OCI-LY3 (cell line): ENCODE data around the gene LRRC4B.

Experiments used
- H2AFZ ChIP-seq: fragments of 200-600, 300-600 bp; shearing (Covaris generic); 2 replicates; pipeline ENCODE4 v1.6.0; 2014; ENCODE audit warnings: antibody characterized with exemption, low read depth, low read length
- H3K27ac ChIP-seq: fragments of 200-600, 300-600 bp; sonication (generic); 2 replicates; pipeline ENCODE4 v1.5.1; 2014; ENCODE audit warnings: mild to moderate bottlenecking, low read length, moderate library complexity, mixed read lengths
- H3K27me3 ChIP-seq: fragments of 200-600, 300-600 bp; sonication (generic); 2 replicates; pipeline ENCODE4 v1.6.1; 2014; ENCODE audit warnings: low read depth, low read length, mixed read lengths
- H3K36me3 ChIP-seq: fragments of 200-600, 300-600 bp; sonication (generic); replicated peaks from 2 replicates; pipeline ENCODE3; 2014; ENCODE audit warnings: low read depth, low read length, mixed read lengths
- H3K4me1 ChIP-seq: fragments of 300-600, 200-600 bp; sonication (generic); 2 replicates; pipeline ENCODE4 v1.6.1; 2014; ENCODE audit warnings: low read length, mixed read lengths
- H3K4me2 ChIP-seq: fragments of 200-600, 300-600 bp; sonication (generic); 2 replicates; pipeline ENCODE4 v1.6.1; 2014; ENCODE audit warnings: low read length, mixed read lengths
- H3K4me3 ChIP-seq: fragments of 300-600, 200-600 bp; sonication (generic); 2 replicates; pipeline ENCODE4 v1.5.1; 2014; ENCODE audit warnings: antibody characterized with exemption, mild to moderate bottlenecking, low read length, moderate library complexity
- H3K79me2 ChIP-seq: fragments of 300-600, 200-600 bp; shearing (Covaris generic); 2 replicates; pipeline ENCODE4 v1.6.1; 2014; ENCODE audit warnings: mild to moderate bottlenecking, low read length, mixed read lengths
- H3K9ac ChIP-seq: fragments of 300-600, 200-600 bp; shearing (Covaris generic); 2 replicates; pipeline ENCODE4 v1.6.0; 2014; ENCODE audit warnings: mild to moderate bottlenecking, low read length, moderate library complexity
- H3K9me3 ChIP-seq: fragments of 200-600, 300-600 bp; shearing (Covaris generic); 2 replicates; pipeline ENCODE4 v1.6.1; 2014; ENCODE audit warnings: low read length, mixed read lengths; ENCODE audit not compliant: insufficient read depth
- H4K20me1 ChIP-seq: fragments of 200-600, 300-600 bp; sonication (generic); 2 replicates; pipeline ENCODE4 v1.6.1; 2016; ENCODE audit warnings: low read length, mixed read lengths; ENCODE audit not compliant: insufficient read depth
- CTCF ChIP-seq: fragments of 200-600, 300-600 bp; sonication (generic); IDR thresholded peaks from 2 replicates; pipeline ENCODE4 v1.5.1; 2014; ENCODE audit warnings: antibody characterized with exemption, low read length, low read depth
- EZH2phosphoT487 ChIP-seq: fragments of 200-600 bp; shearing (Covaris generic); IDR thresholded peaks from 2 replicates; pipeline ENCODE4 v1.6.1; 2018; ENCODE audit warnings: antibody characterized with exemption, mixed run types, low read depth

LRRC4B gene

GRCh38 chr19:50554212-50554611, 14.0 kb downstream of the LRRC4B start:
- Histone ChIP-seq H3K79me2 (no peaks in the 10 kb centered on the region), H3K4me2 (no peak overlapping the region), H3K36me3 (no peaks in the 10 kb centered on the region), H4K20me1 (no peaks in the 10 kb centered on the region), H3K27ac (no peak overlapping the region), H3K9me3 (no peaks in the 10 kb centered on the region), H3K27me3 (peaks cover 18% of the 10 kb centered on the region), H3K4me1 (peaks cover 9% of the 10 kb centered on the region), H2AFZ (no peak overlapping the region), H3K9ac (no peak overlapping the region), H3K4me3 (no peak overlapping the region)
- TF ChIP-seq CTCF (no peak), EZH2phosphoT487 (no peak)

- Histone ChIP-seq H2AFZ (no peak overlapping the region), H3K27ac (no peak overlapping the region), H3K9ac (no peak overlapping the region), H3K36me3 (no peaks in the 10 kb centered on the region), H3K4me3 (no peak overlapping the region), H3K79me2 (no peaks in the 10 kb centered on the region), H3K9me3 (no peaks in the 10 kb centered on the region), H4K20me1 (no peaks in the 10 kb centered on the region), H3K4me2 (no peak overlapping the region), H3K4me1 (peaks cover 9% of the 10 kb centered on the region), H3K27me3 (peaks cover 18% of the 10 kb centered on the region)
- no peak for TF ChIP-seq CTCF
- no peak for TF ChIP-seq EZH2phosphoT487
Observed at GRCh38 chr19:50553134-50553703, 15.0 kb downstream of the LRRC4B start.

- Histone ChIP-seq H3K36me3 (no peaks in the 10 kb centered on the region), H3K79me2 (no peaks in the 10 kb centered on the region), H3K4me1 (peaks cover 9% of the 10 kb centered on the region), H4K20me1 (no peaks in the 10 kb centered on the region), H3K9ac (no peak overlapping the region), H3K4me2 (no peak overlapping the region), H3K4me3 (no peak overlapping the region), H3K9me3 (no peaks in the 10 kb centered on the region), H3K27ac (no peak overlapping the region), H2AFZ (no peak overlapping the region), H3K27me3 (peaks cover 18% of the 10 kb centered on the region)
- TF ChIP-seq EZH2phosphoT487: no peak
- TF ChIP-seq CTCF: no peak
Observed at GRCh38 chr19:50552540-50552939, 15.7 kb downstream of the LRRC4B start.

GRCh38 chr19:50551715-50552187, 16.5 kb downstream of the LRRC4B start:
- Histone ChIP-seq H4K20me1 (no peaks in the 10 kb centered on the region), H3K4me3 (no peak overlapping the region), H3K9me3 (no peaks in the 10 kb centered on the region), H3K27me3 (peaks cover 18% of the 10 kb centered on the region), H3K4me2 (no peak overlapping the region), H3K36me3 (no peaks in the 10 kb centered on the region), H2AFZ (no peak overlapping the region), H3K4me1 (peaks cover 4% of the 10 kb centered on the region), H3K79me2 (no peaks in the 10 kb centered on the region), H3K9ac (no peak overlapping the region), H3K27ac (no peak overlapping the region)
- TF ChIP-seq CTCF: no peak
- no peak for TF ChIP-seq EZH2phosphoT487
